NT2/D1 (cell line): Measurements from ENCODE around the gene LEO1.

Source experiments
- SUZ12 ChIP-seq: IDR thresholded peaks from 2 replicates; pipeline ENCODE4 v1.6.1; 2011; ENCODE audit not compliant: insufficient read length, insufficient read depth; ENCODE audit errors: extremely low read depth
- YY1 ChIP-seq: IDR thresholded peaks from 2 replicates; pipeline ENCODE4 v1.6.1; 2011; ENCODE audit not compliant: insufficient read length, insufficient read depth
- ZNF274 ChIP-seq: IDR thresholded peaks from 2 replicates; pipeline ENCODE4 v1.6.1; 2011; ENCODE audit warnings: mild to moderate bottlenecking, low read depth, low read length

DNA sequence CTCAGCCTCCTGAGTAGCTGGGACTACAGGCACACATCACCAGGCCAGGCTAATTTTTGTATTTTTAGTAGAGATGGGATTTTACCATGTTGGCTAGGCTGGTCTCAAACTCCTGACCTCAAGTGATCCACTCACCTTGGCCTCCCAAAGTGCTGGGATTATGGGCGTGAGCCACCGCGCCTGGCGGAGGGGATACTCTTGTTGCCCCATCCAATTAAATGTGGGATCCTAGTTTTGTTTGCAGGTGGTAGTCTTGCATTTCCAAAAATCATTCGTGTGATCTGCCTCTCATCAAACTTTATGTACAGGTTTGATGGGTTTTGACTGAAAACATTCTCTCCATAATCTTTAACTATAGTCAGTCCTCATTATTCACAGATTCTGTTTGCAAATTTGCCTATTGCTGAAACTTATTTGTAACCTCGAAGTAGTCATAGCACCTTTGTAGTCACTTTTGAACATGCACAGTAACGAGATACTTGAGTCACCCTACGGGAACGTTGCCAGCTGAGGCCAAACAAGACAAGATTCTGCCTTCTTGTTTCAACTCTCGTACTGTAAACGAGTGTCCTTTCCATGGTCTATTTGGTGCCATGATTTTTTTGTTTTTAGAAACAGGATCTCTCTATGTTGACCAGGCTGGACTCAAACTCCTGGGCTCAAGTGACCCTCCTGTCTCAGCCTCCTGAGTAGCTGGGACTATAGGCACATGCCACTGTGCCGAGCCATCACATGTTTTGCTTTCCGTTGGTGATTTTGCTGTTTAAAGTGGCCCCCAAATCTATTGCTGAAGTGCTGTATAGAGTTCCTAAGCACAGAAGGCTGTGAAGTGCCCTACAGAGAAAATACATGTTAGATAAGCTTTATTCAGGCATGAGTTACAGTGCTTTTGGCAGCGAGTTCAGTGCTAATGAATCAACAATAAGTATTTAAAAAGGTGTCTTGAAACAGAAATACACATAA is 39.3 kb upstream of the LEO1 start:
- TF ChIP-seq ZNF274 (no peak), YY1 (no peak), SUZ12 (no peak)
